GM10248 (cell line): ENCODE measurements around the gene KCNMB2.
"Not testable (repeated sequence)": the region's sequence is repeated elsewhere in the genome, so short reads cannot be mapped to it uniquely, and the experiment has no call there.

Source experiments
- CTCF ChIA-PET: fragments of 300-600 bp; sonication (Branson Sonifier 250); formaldehyde crosslinking; extraction: SDS; loops from one replicate; lab custom pipeline; 2021; ENCODE audit warnings: antibody characterized with exemption; lab: Yijun Ruan, JAX
- POLR2A ChIA-PET: fragments of 350-650 bp; sonication (Branson Sonifier 250); formaldehyde crosslinking; extraction: SDS; loops from one replicate; lab custom pipeline; 2020; ENCODE audit warnings: antibody characterized with exemption; lab: Yijun Ruan, JAX
- DNase-seq: peaks from one replicate; pipeline ENCODE4 v3.0.0; 2012; ENCODE audit errors: extremely low spot score
- CTCF ChIP-seq: IDR thresholded peaks from 2 replicates; pipeline ENCODE4 v1.5.1; 2012; ENCODE audit warnings: mild to moderate bottlenecking, low read depth; ENCODE audit errors: extremely low read depth, missing control alignments, control extremely low read depth

The KCNMB2 gene

DNA sequence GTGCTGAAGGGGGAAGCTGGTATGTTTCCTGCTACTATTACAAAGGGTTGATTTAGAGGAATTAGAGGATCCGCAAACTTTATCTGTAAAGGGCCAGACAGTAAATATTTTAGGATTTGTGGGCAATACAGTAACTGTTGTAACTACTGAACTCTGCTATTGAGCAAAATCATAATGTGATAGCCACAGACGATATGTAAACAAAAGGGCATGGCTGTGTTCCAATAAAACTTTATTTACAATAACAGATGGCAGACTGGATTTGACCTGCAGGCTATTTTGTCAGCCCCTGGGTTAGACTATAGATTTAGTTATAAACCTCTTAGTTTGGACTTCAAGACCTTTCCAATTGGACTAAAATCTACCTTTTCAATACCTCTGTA is 27.8 kb upstream of the KCNMB2 start:
- CTCF ChIA-PET, result interaction anchor here (1.0 to 2.4 kb wide), 3 partner anchors 10 to 72 kb away, joined by 4 to 13 read pairs (median 7); no protein-coding TSS in a partner anchor
- POLR2A ChIA-PET, result no interaction called here
- DNase-seq, result no peak
- TF ChIP-seq CTCF, result no peak

DNA sequence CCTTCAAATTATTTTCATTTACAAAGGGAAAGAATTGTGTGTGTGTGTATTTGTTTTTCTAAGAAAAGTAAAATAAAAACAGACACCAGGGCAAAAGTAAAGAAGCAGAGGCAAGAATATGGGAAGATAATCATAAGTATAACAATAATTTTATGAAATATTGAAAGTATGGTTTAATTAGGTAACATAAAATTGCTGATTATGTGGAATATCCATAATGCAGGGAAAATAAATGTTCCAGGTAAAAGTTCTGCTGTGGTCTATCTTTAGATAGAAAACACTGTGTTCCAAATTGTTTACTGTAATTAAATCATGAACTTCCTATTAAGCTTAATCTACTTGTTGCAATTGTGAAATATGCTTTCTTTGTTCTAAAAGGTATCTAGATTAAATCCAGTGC is 25.7 kb upstream of the KCNMB2 start:
- CTCF ChIA-PET, result no interaction called here
- DNase-seq, result no peak
- no peak for TF ChIP-seq CTCF
- POLR2A ChIA-PET, result no interaction called here

DNA sequence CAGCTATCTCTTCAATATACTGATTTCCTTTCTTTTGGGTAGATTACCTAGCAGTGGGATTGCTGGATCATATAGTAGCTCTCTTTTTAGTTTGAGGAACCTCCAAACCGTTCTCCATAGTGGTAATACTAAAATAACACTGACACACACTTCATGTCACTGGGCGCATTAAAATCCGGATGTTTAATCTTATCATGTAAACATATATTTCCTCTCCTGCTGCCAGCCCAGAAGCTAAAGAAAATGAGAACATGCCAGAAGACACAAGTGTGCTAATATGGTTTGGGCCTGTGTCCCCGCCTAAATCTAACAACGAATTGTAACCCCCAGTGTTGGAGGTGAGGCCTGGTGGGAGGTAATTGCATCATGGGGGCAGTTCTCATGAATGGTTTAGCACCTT is 23.6 kb upstream of the KCNMB2 start:
- POLR2A ChIA-PET, result no interaction called here
- no peak for TF ChIP-seq CTCF
- DNase-seq, result no peak
- CTCF ChIA-PET, result interaction anchor here (1.5 to 1.6 kb wide), 2 partner anchors 13 to 18 kb away, joined by 4 to 5 read pairs; no protein-coding TSS in a partner anchor

- no peak for TF ChIP-seq CTCF
- POLR2A ChIA-PET, result interaction anchor here (0.6 to 1.1 kb wide), 2 partner anchors 10 to 12 kb away, joined by 3 to 7 read pairs; no protein-coding TSS in a partner anchor
- CTCF ChIA-PET, result interaction anchor here (1.1 to 1.7 kb wide), 4 partner anchors 8 to 29 kb away, joined by 3 to 6 read pairs (median 4); no protein-coding TSS in a partner anchor
- no peak for DNase-seq
Measured at GRCh38 chr3:178513546-178514380, 22.5 kb upstream of the KCNMB2 start.

DNA sequence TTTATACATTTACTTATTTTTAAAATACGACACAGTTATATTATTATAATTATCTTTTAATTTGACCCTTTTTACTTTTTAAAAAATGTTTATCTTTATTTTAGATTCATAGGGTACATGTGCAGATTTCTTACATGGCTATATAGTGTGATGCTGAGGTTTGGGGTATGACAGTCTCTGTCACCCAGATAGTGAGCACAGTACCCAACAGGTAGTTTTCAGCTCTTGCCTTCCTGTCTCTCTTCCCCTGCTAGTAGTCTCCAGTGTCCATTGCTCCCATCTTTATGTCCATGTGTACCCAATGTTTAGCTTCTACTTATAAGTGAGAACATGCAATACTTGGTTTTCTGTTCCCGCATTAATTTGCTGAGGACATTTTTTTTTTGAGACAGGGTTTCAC is 21.8 kb upstream of the KCNMB2 start:
- no peak for DNase-seq
- ChIA-PET POLR2A (interaction anchor here (1.1 kb wide), 1 partner anchor 11 kb away, joined by 3 read pairs; no protein-coding TSS in a partner anchor), CTCF (interaction anchor here (1.1 to 1.7 kb wide), 4 partner anchors 9 to 29 kb away, joined by 3 to 6 read pairs (median 4); no protein-coding TSS in a partner anchor)
- no peak for TF ChIP-seq CTCF

DNA sequence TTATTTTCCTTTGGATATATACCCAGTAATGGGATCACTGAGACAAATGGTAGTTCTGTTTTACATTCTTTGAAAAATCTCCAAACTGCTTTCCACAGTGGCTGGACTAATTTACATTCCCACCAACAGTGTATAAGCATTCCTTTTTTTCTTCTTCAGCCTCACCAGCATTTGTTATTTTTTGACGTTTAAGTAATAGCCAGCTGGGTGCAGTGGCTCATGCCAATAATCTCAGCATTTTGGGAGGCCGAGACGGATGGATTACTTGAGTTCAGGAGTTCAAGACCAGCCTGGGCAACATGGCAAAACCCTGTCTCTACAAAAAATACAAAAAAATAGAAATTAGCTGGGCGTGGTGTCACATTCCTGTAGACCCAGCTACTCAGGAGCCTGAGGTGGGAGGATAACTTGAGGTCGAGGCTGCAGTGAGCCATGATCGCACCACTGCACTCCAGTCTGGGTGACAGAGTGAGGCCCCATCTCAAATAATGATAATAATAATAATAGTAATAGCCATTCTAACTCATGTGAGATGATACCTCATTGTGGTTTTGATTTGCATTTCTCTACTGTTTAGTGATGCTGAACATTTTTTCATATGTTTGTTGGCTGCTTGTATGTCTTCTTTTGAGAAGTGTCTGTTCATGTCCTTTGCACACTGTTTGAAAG is 21.0 kb upstream of the KCNMB2 start:
- CTCF ChIA-PET, result interaction anchor here (1.1 to 1.7 kb wide), 3 partner anchors 9 to 12 kb away, joined by 3 to 6 read pairs (median 5); no protein-coding TSS in a partner anchor
- POLR2A ChIA-PET, result not testable (repeated sequence)

More for the DNA sequence above, 21.0 kb upstream of the KCNMB2 start:
- not testable (repeated sequence) for DNase-seq
